GM12878 (cell line): ENCODE data around the gene HNMT. TPM values are rescaled to one million over a fixed set of nuclear protein-coding genes. Genes with fewer than 3 reads are reported as not detected.

Experiments used
- ATAC-seq: fragments of 200-7000 bp; cut with Tn5 transposase; 3 replicates; pipeline ENCODE4 v1.9.1; 2020; ENCODE audit warnings: mild to moderate bottlenecking, moderate library complexity
- BruUV-seq: library from RNA; stranded (reverse); fragments of 400-500 nt; replicated peaks from 2 replicates; lab custom pipeline; 2021; lab: Mats Ljungman, UMichigan
- CTCF ChIA-PET: fragments of 300-600 bp; sonication (Branson Sonifier 250); formaldehyde crosslinking; extraction: SDS; loops from one replicate; lab custom pipeline; 2021; ENCODE audit warnings: inconsistent platforms; lab: Yijun Ruan, JAX
- POLR2A ChIA-PET: fragments of 350-600 bp; formaldehyde crosslinking; extraction: SDS; loops from one replicate; lab custom pipeline; 2021; ENCODE audit warnings: inconsistent platforms; lab: Charles Lee
- RAD21 ChIA-PET: fragments of 300-600 bp; sonication (Branson Sonifier 250); formaldehyde crosslinking; loops from one replicate; lab custom pipeline; 2023; ENCODE audit warnings: antibody characterized with exemption; ENCODE audit not compliant: unreplicated experiment; lab: Charles Lee
- SMC1A ChIA-PET: fragments of 300-600 bp; sonication (Branson Sonifier 250); formaldehyde crosslinking; loops from one replicate; lab custom pipeline; 2023; ENCODE audit not compliant: unreplicated experiment, uncharacterized antibody; lab: Charles Lee
- DNase-seq: peaks from one replicate; pipeline ENCODE4 v3.0.0-alpha.2; 2011; ENCODE audit warnings: low read depth, low spot score
- FAIRE-seq: peaks from 3 replicates; lab custom pipeline; 2011; peaks lifted over from hg19 to GRCh38; lab: Jason Lieb, UNC
- H2AFZ ChIP-seq: 2 replicates; pipeline ENCODE4 v1.6.0; 2011; ENCODE audit warnings: low read depth, low read length, control low read depth; ENCODE audit not compliant: control insufficient read depth
- H3K27ac ChIP-seq: 2 replicates; pipeline ENCODE4 v1.5.1; 2011; ENCODE audit warnings: control low read depth; ENCODE audit not compliant: control insufficient read depth, insufficient read depth
- H3K27me3 ChIP-seq, 2 experiments: replicated peaks in 1 of 2; 2 replicates each; pipeline versions ENCODE4 v1.6.0 to v1.6.1; 2011; ENCODE audit warnings: low read length in 1 of 2; ENCODE audit not compliant: control insufficient read depth in 2 of 2, insufficient read depth in 2 of 2
- H3K36me3 ChIP-seq, 2 experiments: 2 replicates each; pipeline ENCODE4 v1.5.1; 2011; ENCODE audit warnings: low read length in 1 of 2; ENCODE audit not compliant: control insufficient read depth in 2 of 2, insufficient read depth in 2 of 2
- H3K4me1 ChIP-seq: 2 replicates; pipeline ENCODE4 v1.6.1; 2011; ENCODE audit warnings: mild to moderate bottlenecking, low read length, moderate library complexity, mixed read lengths; ENCODE audit not compliant: control insufficient read depth, insufficient read depth
- H3K4me2 ChIP-seq: 2 replicates; pipeline ENCODE4 v1.6.0; 2011; ENCODE audit warnings: control low read depth; ENCODE audit not compliant: control insufficient read depth, insufficient read depth
- H3K4me3 ChIP-seq: fragments of 200-600 bp; sonication (generic); 2 replicates; pipeline ENCODE4 v1.5.1; 2016
- H3K79me2 ChIP-seq: 2 replicates; pipeline ENCODE4 v1.6.0; 2011; ENCODE audit warnings: low read length; ENCODE audit not compliant: control insufficient read depth, insufficient read depth
- H3K9ac ChIP-seq: 2 replicates; pipeline ENCODE4 v1.8.0; 2011; ENCODE audit warnings: low read length, control low read depth, mixed read lengths; ENCODE audit not compliant: control insufficient read depth, insufficient read depth
- H3K9me3 ChIP-seq: replicated peaks from 3 replicates; pipeline ENCODE4 v1.5.1; 2011; ENCODE audit warnings: mild to moderate bottlenecking, low read length; ENCODE audit not compliant: control insufficient read depth, insufficient read depth
- H4K20me1 ChIP-seq: 2 replicates; pipeline ENCODE4 v1.6.0; 2011; ENCODE audit not compliant: control insufficient read depth, insufficient read depth
- BMI1 ChIP-seq: fragments of 450-650 bp; IDR thresholded peaks from 2 replicates; pipeline ENCODE4 v1.6.1; 2016; ENCODE audit warnings: mild to moderate bottlenecking, moderate library complexity, borderline replicate concordance
- HCFC1 ChIP-seq: fragments of 150-350 bp; IDR thresholded peaks from 2 replicates; pipeline ENCODE4 v1.6.1; 2014; ENCODE audit warnings: low read length
- KDM1A ChIP-seq: fragments of 200-600 bp; sonication (generic); IDR thresholded peaks from 2 replicates; pipeline ENCODE4 v1.6.1; 2016; ENCODE audit warnings: borderline replicate concordance
- MTA2 ChIP-seq: fragments of 450-650 bp; IDR thresholded peaks from 2 replicates; pipeline ENCODE4 v1.6.1; 2016; ENCODE audit warnings: low read depth, mild to moderate bottlenecking, moderate library complexity
- MTA3 ChIP-seq: IDR thresholded peaks from 2 replicates; pipeline ENCODE4 v1.6.1; 2012; ENCODE audit warnings: low read length, inconsistent platforms, borderline replicate concordance
- NFYA ChIP-seq: IDR thresholded peaks from 2 replicates; pipeline ENCODE4 v1.6.1; 2011; ENCODE audit warnings: low read depth, mild to moderate bottlenecking, low read length, improper control_type of control experiment, borderline replicate concordance
- NR2F1 ChIP-seq: fragments of 450-650 bp; conservative IDR thresholded peaks from 2 replicates; pipeline ENCODE4 v1.6.1; 2017; ENCODE audit warnings: mild to moderate bottlenecking
- NRF1 ChIP-seq: conservative IDR thresholded peaks from 2 replicates; pipeline ENCODE4 v1.6.1; 2011; ENCODE audit warnings: mild to moderate bottlenecking, low read depth, low read length, improper control_type of control experiment
- PAX5 ChIP-seq: IDR thresholded peaks from 2 replicates; pipeline ENCODE4 v1.6.1; 2011; ENCODE audit warnings: low read depth, low read length, borderline replicate concordance
- RBBP5 ChIP-seq: fragments of 200-600 bp; sonication (generic); conservative IDR thresholded peaks from 2 replicates; pipeline ENCODE4 v1.6.1; 2016
- SUZ12 ChIP-seq: fragments of 200-600 bp; sonication (generic); IDR thresholded peaks from one replicate; pipeline ENCODE4 v1.6.1; 2018; ENCODE audit warnings: antibody characterized with exemption, mild to moderate bottlenecking; ENCODE audit not compliant: unreplicated experiment
- TCF12 ChIP-seq: IDR thresholded peaks from 2 replicates; pipeline ENCODE4 v1.6.1; 2011; ENCODE audit warnings: low read depth, mild to moderate bottlenecking, low read length
- in situ Hi-C: fragments of 300-500 bp; cut with MboI; formaldehyde crosslinking; loops from 9 replicates; pipeline ENCODE4 v1.14.3; 2018; ENCODE audit warnings: mixed read lengths
- intact Hi-C: fragments of 100-400 bp; cut with micrococcal nuclease; formaldehyde crosslinking; loops from one replicate; pipeline ENCODE4 v1.14.2; 2022; ENCODE audit not compliant: unreplicated experiment
- polyA plus RNA-seq, 11 experiments: library from polyadenylated mRNA; depleted of rRNA in 4 of 11; unstranded in 6 of 11; stranded (reverse) in 5 of 11; fragments of >200 nt; fragmentation: Nextera tagmentation in 4 of 11; fragmentation: Illumina TruSeq in 1 of 11; extraction: Ambion mirVana in 4 of 11; extraction: Trizol in 1 of 11; gene quantifications; 1 replicate in 1 of 11; 2 replicates in 10 of 11; pipeline versions ENCODE4 v1.2.1 to v1.2.3, GENCODE V29; 2011 to 2016; ENCODE audit warnings: inconsistent platforms in 2 of 11, missing spikeins in 2 of 11, low read depth in 1 of 11
- total RNA-seq, 4 experiments: library from RNA; depleted of rRNA in 3 of 4; stranded (reverse); fragments of >200 nt in 3 of 4; fragmentation: Illumina TruSeq in 1 of 4; extraction: Trizol in 1 of 4; gene quantifications; 2 replicates each; pipeline versions ENCODE4 v1.2.1 to v1.2.3, GENCODE V29; 2013 to 2021
- TF ChIP-seq, protein P1 (sequence below): IDR thresholded peaks from 2 replicates; pipeline ENCODE4 v1.6.1; 2011; ENCODE audit warnings: low read depth, low read length, improper control_type of control experiment, borderline replicate concordance
- TF ChIP-seq, protein P2 (sequence below): fragments of 450-650 bp; conservative IDR thresholded peaks from 2 replicates; pipeline ENCODE4 v1.6.1; 2017; ENCODE audit warnings: mild to moderate bottlenecking, moderate library complexity

Gene HNMT
- total and polyA plus RNA-seq, 10 of the 15 experiments (the other 5 are each of a cell fraction or from before 2014, with no cell fraction given) = not detected

DNA sequence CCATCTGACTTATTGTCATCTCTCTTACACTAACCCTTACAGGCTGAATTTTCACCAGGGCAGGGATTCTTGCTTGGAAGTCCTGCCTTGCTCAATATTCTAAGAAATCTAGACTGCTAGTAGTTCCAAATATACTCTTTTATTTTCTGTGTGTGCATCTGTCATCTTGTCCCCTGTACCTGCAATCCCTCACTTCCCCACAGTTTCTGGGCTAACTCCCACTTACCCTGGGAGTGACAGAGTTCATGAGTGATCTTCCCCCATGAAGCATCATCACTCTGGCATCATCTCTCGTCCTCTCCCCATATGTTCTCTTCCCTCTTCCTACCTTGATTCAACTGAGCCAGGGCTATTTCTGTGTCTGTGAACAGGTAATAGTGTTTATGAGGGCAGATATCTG lies 35.7 kb downstream of the HNMT start (continued):
- TF ChIP-seq, protein P1, sequence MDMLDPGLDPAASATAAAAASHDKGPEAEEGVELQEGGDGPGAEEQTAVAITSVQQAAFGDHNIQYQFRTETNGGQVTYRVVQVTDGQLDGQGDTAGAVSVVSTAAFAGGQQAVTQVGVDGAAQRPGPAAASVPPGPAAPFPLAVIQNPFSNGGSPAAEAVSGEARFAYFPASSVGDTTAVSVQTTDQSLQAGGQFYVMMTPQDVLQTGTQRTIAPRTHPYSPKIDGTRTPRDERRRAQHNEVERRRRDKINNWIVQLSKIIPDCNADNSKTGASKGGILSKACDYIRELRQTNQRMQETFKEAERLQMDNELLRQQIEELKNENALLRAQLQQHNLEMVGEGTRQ = no peak
- TF ChIP-seq RBBP5 (no peak), BMI1 (no peak), PAX5 (no peak), KDM1A (no peak), SUZ12 (no peak), NFYA (no peak), MTA2 (no peak), NRF1 (no peak), MTA3 (no peak), TCF12 (no peak), NR2F1 (no peak)
- TF ChIP-seq, protein P2, sequence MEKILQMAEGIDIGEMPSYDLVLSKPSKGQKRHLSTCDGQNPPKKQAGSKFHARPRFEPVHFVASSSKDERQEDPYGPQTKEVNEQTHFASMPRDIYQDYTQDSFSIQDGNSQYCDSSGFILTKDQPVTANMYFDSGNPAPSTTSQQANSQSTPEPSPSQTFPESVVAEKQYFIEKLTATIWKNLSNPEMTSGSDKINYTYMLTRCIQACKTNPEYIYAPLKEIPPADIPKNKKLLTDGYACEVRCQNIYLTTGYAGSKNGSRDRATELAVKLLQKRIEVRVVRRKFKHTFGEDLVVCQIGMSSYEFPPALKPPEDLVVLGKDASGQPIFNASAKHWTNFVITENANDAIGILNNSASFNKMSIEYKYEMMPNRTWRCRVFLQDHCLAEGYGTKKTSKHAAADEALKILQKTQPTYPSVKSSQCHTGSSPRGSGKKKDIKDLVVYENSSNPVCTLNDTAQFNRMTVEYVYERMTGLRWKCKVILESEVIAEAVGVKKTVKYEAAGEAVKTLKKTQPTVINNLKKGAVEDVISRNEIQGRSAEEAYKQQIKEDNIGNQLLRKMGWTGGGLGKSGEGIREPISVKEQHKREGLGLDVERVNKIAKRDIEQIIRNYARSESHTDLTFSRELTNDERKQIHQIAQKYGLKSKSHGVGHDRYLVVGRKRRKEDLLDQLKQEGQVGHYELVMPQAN = no peak

DNA sequence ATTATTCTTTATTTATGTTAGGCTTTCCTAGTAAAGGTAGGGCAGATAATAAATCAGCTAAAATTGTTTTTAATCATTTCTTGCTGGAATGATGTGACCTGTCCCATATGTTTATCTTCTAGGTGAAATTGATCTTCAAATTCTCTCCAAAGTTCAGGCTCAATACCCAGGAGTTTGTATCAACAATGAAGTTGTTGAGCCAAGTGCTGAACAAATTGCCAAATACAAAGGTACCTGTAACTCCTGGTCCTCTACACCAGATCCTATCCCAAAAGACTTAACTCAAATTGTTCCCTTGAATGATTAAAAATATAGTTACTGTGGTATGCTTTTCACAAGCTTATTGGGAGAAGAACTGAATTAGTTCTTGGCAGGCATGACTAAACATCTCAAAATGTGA lies 36.5 kb downstream of the HNMT start:
- in situ Hi-C loops (no loop called here), intact Hi-C loops (no loop called here)
- no peak for TF ChIP-seq HCFC1
- Histone ChIP-seq H3K79me2 (no peaks in the 10 kb centered on the region), H3K4me3 (no peak overlapping the region), H4K20me1 (no peaks in the 10 kb centered on the region), H3K9ac (no peak overlapping the region), H2AFZ (no peak overlapping the region), H3K36me3 (no peaks in the 10 kb centered on the region), H3K27me3 (no peaks in the 10 kb centered on the region), H3K27ac (no peak overlapping the region), H3K4me2 (no peak overlapping the region), H3K9me3 (no peaks in the 10 kb centered on the region), H3K4me1 (no peaks in the 10 kb centered on the region)
- ChIA-PET RAD21 (no interaction called here), POLR2A (no interaction called here), SMC1A (no interaction called here), CTCF (no interaction called here)
- no TSS peak for BruUV-seq
- DNase-seq (no peak), FAIRE-seq (no peak), ATAC-seq (no peak)
